ENCODE measurements around the gene SLCO1B3.

DNA sequence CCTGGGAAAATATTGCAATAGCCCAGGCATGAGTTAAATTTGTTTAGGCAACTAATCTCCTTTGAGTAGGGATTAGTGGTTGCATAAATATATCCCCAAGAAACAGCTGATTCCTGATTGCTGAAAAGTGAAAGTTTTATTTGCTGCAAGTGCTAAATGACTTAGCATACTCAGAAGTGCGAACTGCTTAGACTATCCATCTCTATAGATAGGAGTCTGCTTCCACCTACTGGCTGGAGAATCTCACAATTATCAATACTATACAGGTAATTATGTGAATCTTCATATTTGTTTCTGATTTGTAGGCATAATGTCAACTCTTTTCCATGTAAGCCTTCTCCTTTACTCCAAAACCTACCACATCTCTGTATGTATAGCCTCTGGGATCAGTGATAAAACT, 12.0 kb upstream of the SLCO1B3 start:
- no peak for TF ChIP-seq REST (IDR thresholded peaks at IDR 0.05; ENCODE audit: insufficient read depth in 1 of 2, low read depth in 2 of 2, low read length in 2 of 2)
- no peak for TF ChIP-seq TAF1 (IDR thresholded peaks at IDR 0.05; ENCODE audit: borderline replicate concordance, insufficient read depth, low read length)
- no peak for TF ChIP-seq SIN3A (IDR thresholded peaks at IDR 0.05; ENCODE audit: borderline replicate concordance, insufficient read depth, low read length)

Data from PFSK-1 (cell line).